GM10847 (cell line): ENCODE results near the gene FRMD1.

Source experiments
- POLR2A ChIP-seq: IDR thresholded peaks from 2 replicates; pipeline ENCODE4 v1.6.1; 2011; ENCODE audit not compliant: insufficient read length; ENCODE audit errors: extremely low read depth

Gene FRMD1

GRCh38 chr6:168078943-168079405 is at the start of gene FRMD1:
FRMD1 (minus strand) TSS chr6:168079212; CDS start chr6:168079094, 118 bp downstream.
- TF ChIP-seq POLR2A: no peak

GRCh38 chr6:168128006-168128630 is 49.1 kb upstream of the FRMD1 start:
- TF ChIP-seq POLR2A: no peak

- no peak for TF ChIP-seq POLR2A
These were observed 48.4 kb upstream of the FRMD1 start for GRCh38 chr6:168127384-168127868.

DNA sequence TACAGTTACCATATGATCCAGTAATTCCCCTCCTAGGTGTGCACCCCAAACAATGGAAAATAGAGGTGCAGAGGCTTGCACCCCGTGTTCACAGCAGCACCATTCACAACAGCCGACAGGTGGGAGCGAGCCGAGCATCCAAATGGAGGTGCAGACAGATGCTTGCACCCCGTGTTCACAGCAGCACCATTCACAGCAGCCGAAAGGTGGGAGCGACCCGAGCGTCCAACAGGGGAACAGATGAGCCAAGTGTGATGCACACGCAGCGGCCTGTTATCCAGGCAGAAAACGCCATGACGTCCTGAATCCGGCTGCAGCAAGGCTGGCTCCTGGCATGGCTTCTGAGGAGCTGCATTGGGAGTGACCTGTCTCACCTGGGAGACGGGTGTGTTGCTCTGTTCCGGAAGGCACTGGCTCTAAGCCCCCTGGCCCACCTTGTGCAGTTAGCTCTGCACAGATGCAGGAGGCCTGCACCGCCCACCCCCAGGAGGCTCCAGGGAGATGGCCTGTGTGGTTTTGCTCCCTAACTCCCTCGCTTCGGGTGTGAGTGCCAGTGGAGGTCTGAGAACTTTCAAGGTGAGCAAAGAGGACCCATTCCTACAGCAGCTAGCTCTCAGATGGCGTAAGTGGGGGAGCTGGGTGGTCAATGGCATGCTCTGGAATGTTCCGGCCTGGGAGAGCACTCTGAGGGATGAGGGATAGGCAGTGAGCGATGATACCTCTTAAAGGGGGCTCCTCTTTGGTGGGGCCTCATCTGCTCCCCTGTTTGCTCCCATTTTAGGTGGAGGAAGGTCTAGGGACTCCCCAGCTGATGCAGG is 47.8 kb upstream of the FRMD1 start:
- no peak for TF ChIP-seq POLR2A

DNA sequence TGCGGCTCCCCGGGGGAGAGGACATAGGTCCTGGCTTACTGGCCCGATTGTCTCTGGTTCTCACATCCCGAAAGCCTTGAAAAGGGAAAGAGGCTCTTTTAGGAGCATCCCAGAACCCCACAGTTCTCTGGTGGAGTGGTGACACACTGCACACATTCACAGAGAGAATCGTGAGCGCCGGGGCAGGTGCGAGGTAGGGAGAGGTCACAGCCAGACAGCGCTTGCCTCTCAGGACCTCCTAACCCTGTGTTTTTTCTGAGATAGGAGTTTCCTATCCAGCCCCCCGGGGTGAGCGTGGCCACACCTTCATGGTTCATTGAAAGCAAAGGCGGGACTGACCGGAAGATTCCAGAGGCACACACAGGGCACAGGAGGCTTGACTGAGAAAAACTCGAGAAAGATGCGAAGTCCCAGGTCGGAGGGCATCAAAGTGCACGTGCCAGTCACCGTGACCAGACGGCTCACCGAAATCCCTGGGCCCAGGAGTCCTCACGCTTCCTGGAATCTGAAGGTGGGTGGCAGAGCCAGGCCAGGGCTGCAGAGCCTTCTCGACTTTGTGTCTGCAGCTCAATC is 46.5 kb upstream of the FRMD1 start:
- no peak for TF ChIP-seq POLR2A

DNA sequence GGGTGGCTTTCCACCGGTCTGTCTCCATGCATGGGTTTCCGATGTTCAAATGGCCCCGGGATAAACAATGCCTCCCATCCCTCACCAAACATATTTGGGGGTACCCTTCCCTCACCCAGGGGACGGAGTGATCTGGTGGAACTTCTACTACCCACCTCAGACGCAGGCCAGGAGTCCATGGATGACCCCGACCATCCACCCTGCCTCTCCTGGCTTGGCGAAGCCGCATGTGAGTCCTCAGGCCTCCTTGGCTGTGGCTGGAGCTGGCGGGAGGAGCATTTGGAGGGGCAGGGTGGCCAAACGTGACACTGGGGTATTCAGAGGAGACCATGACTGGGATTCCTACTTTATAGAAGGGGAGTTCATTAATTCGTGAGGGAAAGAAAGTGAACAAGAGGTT is 45.9 kb upstream of the FRMD1 start:
- TF ChIP-seq POLR2A: no peak

GRCh38 chr6:168124158-168124557 is 45.1 kb upstream of the FRMD1 start:
- no peak for TF ChIP-seq POLR2A

DNA sequence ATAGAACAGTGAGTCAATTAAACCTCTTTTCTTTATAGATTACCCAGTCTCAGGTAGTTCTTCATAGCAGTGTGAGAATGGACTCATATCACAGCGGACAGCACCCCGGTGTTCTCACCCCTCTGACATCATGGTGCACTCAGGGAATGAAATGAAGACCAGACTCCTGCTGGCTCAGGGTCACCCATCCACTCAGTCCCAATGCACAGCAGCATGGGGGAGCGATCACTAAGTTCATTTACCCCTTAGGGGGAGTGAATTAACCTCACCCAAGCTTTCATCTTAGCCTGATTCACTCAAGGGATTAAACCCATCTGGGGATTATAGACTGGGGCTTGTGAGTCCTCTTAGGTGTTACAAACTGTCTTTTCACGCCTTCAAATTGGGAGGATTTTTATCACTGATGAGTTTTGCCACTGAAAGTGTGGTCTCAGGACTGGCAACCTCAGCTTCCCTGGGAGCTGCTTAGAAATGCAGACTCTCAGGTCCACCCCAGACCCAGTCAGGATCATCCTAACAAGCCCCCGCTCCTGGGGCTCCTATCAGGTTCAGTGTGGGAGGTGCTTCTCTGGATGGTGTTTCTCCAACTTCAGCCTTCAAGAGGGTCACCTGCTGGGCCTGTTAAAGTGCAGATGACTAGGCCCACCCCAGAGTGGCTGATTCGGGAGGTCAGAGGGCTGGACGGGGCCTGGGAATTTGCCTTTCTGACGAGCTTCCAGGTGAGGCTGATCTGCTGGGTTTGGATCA is 44.3 kb upstream of the FRMD1 start:
- TF ChIP-seq POLR2A: no peak

DNA sequence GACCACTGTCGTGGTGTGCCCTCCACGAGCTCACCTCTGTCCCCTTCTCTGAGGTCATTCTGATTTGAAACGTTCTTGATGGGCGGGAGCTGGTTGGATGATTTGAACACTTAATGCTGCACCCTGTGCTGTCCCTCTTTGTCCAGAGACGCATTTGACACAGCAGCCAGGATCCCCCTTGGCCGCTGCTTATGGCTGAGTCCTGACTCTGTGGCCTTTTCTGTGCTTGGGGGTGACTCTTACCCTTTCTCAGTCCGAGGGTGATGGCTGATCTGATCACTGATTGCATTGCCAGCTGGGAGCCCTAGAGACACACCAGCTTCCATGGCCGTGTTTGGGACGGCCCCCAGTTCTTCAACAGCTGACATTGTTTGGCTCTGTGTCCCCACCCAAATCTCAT is 43.5 kb upstream of the FRMD1 start:
- no peak for TF ChIP-seq POLR2A

DNA sequence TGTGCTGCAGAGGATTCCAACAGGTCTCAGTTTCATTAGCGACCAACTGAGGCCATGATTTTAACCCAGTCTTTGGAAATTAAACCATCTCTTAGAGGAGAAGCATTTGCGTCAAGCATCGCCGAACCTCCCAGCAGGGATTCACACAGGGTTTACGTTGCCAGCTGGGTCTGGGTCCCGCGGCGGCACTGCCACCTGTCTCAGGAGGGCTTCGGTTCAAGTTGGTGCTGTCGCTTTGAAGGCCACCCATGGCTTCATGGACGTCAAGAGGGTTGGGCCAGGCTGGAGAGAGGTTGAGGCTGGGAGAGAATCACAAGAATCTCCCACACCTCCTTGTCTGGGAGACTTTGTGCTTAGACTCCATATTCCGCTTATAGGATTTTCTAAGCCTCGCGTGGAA is 43.0 kb upstream of the FRMD1 start:
- TF ChIP-seq POLR2A: no peak

- TF ChIP-seq POLR2A: no peak
These were observed 42.3 kb upstream of the FRMD1 start for GRCh38 chr6:168121303-168121665.

DNA sequence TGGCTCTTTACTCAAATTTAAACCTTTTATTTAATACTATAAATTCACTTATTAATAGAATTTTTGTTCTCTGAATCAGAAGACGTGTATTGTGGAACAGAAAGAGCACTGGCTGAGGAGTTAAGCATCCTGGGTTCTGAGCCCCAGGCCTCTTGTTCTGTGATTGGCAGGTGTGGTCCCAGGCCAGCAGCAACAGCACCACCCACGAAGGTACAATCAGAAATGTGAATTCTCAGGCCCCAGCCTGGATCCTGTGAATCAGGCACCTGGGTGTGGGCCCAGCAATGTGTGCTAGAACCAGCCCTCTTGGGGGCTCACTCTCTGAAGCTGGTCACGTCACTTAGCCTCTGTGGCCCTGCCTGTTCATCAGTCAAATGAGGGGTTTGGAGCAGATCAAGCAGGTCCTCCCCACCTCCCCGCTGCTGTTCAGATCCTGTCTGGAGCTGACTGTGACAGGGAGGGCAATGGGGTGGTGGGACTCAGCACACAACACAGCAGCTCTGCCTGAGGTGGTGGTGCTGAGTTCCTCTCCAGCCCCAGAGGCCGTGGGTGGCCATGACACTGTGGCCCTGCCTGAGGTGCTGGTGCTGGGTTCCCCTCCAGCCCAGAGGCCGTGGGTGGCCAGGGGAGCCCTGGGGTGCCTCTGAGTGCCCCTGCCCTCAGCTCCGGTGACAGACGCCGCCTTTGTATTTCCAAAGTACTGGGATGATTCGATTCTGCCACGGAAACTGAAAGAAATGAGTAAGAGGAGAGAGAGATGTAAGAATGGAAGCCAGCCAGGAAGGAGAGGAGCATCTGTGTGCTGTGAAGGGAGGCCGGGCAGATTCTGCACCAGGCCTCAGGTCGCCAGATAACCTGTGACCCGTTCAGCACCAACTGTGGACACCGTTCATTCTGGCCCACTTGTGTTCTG is 41.6 kb upstream of the FRMD1 start:
- no peak for TF ChIP-seq POLR2A

DNA sequence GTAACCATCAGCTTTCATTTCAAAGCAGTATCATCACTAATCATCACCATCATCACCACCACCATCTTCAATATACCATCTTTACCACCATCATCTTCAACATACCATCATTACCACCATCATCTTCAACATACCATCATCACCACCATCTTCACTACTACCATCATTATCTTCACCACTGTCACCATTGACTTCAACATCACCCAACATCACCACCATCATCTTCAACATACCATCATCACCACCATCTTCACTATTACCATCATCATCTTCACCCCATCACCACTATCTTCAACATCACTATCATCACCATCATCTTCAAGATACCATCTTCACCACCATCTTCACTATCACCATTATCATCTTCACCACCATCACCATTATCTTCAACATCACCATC is 40.5 kb upstream of the FRMD1 start:
- TF ChIP-seq POLR2A: no peak

- no peak for TF ChIP-seq POLR2A
These were observed 39.9 kb upstream of the FRMD1 start for GRCh38 chr6:168118935-168119334.
